ENCODE measurements around the gene TSSK3.

- no peak for TF ChIP-seq TAF1 (conservative IDR thresholded peaks at IDR 0.05)
- TF ChIP-seq, protein P1, sequence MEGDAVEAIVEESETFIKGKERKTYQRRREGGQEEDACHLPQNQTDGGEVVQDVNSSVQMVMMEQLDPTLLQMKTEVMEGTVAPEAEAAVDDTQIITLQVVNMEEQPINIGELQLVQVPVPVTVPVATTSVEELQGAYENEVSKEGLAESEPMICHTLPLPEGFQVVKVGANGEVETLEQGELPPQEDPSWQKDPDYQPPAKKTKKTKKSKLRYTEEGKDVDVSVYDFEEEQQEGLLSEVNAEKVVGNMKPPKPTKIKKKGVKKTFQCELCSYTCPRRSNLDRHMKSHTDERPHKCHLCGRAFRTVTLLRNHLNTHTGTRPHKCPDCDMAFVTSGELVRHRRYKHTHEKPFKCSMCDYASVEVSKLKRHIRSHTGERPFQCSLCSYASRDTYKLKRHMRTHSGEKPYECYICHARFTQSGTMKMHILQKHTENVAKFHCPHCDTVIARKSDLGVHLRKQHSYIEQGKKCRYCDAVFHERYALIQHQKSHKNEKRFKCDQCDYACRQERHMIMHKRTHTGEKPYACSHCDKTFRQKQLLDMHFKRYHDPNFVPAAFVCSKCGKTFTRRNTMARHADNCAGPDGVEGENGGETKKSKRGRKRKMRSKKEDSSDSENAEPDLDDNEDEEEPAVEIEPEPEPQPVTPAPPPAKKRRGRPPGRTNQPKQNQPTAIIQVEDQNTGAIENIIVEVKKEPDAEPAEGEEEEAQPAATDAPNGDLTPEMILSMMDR (IDR thresholded peaks at IDR 0.05; ENCODE audit: low read depth, low read length, missing input control) = no peak
- no peak for TF ChIP-seq YY1 (IDR thresholded peaks at IDR 0.05)
- TF ChIP-seq, protein P2, sequence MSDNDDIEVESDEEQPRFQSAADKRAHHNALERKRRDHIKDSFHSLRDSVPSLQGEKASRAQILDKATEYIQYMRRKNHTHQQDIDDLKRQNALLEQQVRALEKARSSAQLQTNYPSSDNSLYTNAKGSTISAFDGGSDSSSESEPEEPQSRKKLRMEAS (IDR thresholded peaks at IDR 0.05) = no peak
- no peak for TF ChIP-seq RXRA (IDR thresholded peaks at IDR 0.05)
- no peak for TF ChIP-seq SP1 (IDR thresholded peaks at IDR 0.05)
- TF ChIP-seq, protein P3, sequence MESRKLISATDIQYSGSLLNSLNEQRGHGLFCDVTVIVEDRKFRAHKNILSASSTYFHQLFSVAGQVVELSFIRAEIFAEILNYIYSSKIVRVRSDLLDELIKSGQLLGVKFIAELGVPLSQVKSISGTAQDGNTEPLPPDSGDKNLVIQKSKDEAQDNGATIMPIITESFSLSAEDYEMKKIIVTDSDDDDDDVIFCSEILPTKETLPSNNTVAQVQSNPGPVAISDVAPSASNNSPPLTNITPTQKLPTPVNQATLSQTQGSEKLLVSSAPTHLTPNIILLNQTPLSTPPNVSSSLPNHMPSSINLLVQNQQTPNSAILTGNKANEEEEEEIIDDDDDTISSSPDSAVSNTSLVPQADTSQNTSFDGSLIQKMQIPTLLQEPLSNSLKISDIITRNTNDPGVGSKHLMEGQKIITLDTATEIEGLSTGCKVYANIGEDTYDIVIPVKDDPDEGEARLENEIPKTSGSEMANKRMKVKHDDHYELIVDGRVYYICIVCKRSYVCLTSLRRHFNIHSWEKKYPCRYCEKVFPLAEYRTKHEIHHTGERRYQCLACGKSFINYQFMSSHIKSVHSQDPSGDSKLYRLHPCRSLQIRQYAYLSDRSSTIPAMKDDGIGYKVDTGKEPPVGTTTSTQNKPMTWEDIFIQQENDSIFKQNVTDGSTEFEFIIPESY (IDR thresholded peaks at IDR 0.05) = no peak
- TF ChIP-seq RAD21 (IDR thresholded peaks at IDR 0.05) = no peak
- TF ChIP-seq, protein P4, sequence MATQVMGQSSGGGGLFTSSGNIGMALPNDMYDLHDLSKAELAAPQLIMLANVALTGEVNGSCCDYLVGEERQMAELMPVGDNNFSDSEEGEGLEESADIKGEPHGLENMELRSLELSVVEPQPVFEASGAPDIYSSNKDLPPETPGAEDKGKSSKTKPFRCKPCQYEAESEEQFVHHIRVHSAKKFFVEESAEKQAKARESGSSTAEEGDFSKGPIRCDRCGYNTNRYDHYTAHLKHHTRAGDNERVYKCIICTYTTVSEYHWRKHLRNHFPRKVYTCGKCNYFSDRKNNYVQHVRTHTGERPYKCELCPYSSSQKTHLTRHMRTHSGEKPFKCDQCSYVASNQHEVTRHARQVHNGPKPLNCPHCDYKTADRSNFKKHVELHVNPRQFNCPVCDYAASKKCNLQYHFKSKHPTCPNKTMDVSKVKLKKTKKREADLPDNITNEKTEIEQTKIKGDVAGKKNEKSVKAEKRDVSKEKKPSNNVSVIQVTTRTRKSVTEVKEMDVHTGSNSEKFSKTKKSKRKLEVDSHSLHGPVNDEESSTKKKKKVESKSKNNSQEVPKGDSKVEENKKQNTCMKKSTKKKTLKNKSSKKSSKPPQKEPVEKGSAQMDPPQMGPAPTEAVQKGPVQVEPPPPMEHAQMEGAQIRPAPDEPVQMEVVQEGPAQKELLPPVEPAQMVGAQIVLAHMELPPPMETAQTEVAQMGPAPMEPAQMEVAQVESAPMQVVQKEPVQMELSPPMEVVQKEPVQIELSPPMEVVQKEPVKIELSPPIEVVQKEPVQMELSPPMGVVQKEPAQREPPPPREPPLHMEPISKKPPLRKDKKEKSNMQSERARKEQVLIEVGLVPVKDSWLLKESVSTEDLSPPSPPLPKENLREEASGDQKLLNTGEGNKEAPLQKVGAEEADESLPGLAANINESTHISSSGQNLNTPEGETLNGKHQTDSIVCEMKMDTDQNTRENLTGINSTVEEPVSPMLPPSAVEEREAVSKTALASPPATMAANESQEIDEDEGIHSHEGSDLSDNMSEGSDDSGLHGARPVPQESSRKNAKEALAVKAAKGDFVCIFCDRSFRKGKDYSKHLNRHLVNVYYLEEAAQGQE (IDR thresholded peaks at IDR 0.05) = no peak
- no peak for TF ChIP-seq FOXA1 (IDR thresholded peaks at IDR 0.05)
Observed at GRCh38 chr1:32365445-32365844, 3.1 kb downstream of the TSSK3 start.
